H1 (cell line): ENCODE measurements around the gene PCGF3. TPM values are rescaled to one million over a fixed set of nuclear protein-coding genes. Genes with fewer than 3 reads are reported as not detected.
A peak's percentile ranks its signal among the peaks of the same experiment; 100 is the strongest.

Experiments used
- CTCF ChIA-PET: fragments of 300-600 bp; sonication (Branson Sonifier 250); formaldehyde crosslinking; loops from one replicate; lab custom pipeline; 2021; ENCODE audit not compliant: partially characterized antibody; lab: Charles Lee
- POLR2A ChIA-PET: fragments of 300-600 bp; sonication (Branson Sonifier 250); formaldehyde crosslinking; loops from one replicate; lab custom pipeline; 2021; ENCODE audit warnings: inconsistent platforms; ENCODE audit not compliant: partially characterized antibody; lab: Charles Lee
- DNase-seq, 2 experiments: peaks; one replicate each; pipeline versions ENCODE4 v3.0.0 to v3.0.0-alpha.2; 2010 to 2022; ENCODE audit warnings: low spot score in 2 of 2, low read depth in 1 of 2, mixed read lengths in 1 of 2
- FAIRE-seq: peaks from 2 replicates; lab custom pipeline; 2011; peaks lifted over from hg19 to GRCh38; lab: Jason Lieb, UNC
- H2AFZ ChIP-seq: 2 replicates; pipeline ENCODE4 v1.8.1; 2012; ENCODE audit warnings: low read length, inconsistent platforms
- H2AK5ac ChIP-seq: 2 replicates; pipeline ENCODE4 v1.6.1; 2013; ENCODE audit warnings: low read depth, low read length
- H2BK120ac ChIP-seq: replicated peaks from 2 replicates; pipeline ENCODE3; 2013; ENCODE audit warnings: low read depth, low read length, inconsistent platforms
- H2BK12ac ChIP-seq: 2 replicates; pipeline ENCODE4 v1.6.1; 2013; ENCODE audit warnings: low read depth, low read length
- H2BK15ac ChIP-seq: 2 replicates; pipeline ENCODE4 v1.6.1; 2013; ENCODE audit warnings: low read length
- H2BK20ac ChIP-seq: 2 replicates; pipeline ENCODE4 v1.6.1; 2013; ENCODE audit warnings: low read length
- H2BK5ac ChIP-seq: 2 replicates; pipeline ENCODE4 v1.6.1; 2013; ENCODE audit warnings: low read depth, low read length
- H3K14ac ChIP-seq: 2 replicates; pipeline ENCODE4 v1.6.1; 2013; ENCODE audit warnings: inconsistent platforms; ENCODE audit not compliant: insufficient read length
- H3K18ac ChIP-seq: 2 replicates; pipeline ENCODE4 v1.6.1; 2013; ENCODE audit warnings: low read length; ENCODE audit errors: extremely low read depth
- H3K23ac ChIP-seq: 2 replicates; pipeline ENCODE4 v1.6.1; 2013; ENCODE audit warnings: inconsistent platforms; ENCODE audit not compliant: insufficient read length
- H3K23me2 ChIP-seq: 2 replicates; pipeline ENCODE4 v1.6.1; 2013; ENCODE audit warnings: low read depth, low read length
- H3K27ac ChIP-seq: 2 replicates; pipeline ENCODE4 v1.6.1; 2011; ENCODE audit warnings: low read depth, low read length, inconsistent platforms
- H3K27me3 ChIP-seq, 4 experiments: replicated peaks in 1 of 4; 1 replicate in 1 of 4; 2 replicates in 3 of 4; pipeline versions ENCODE4 v1.6.1 to v1.8.1; 2011 to 2013; ENCODE audit warnings: low read length in 3 of 4, mild to moderate bottlenecking in 3 of 4, inconsistent platforms in 2 of 4, mixed read lengths in 2 of 4, moderate library complexity in 1 of 4; ENCODE audit not compliant: control insufficient read depth in 3 of 4, insufficient read depth in 3 of 4; ENCODE audit errors: extremely low read depth in 1 of 4
- H3K36me3 ChIP-seq, 4 experiments: 2 replicates each; pipeline versions ENCODE4 v1.6.1 to v1.8.1; 2011 to 2013; ENCODE audit warnings: mild to moderate bottlenecking in 4 of 4, low read length in 3 of 4, moderate library complexity in 2 of 4, control low read depth in 1 of 4, inconsistent platforms in 1 of 4; ENCODE audit not compliant: insufficient read depth in 4 of 4, control insufficient read depth in 2 of 4
- H3K4ac ChIP-seq: replicated peaks from 2 replicates; pipeline ENCODE3; 2013; ENCODE audit warnings: low read length, low read depth, mixed read lengths, inconsistent platforms; ENCODE audit not compliant: insufficient read length
- H3K4me1 ChIP-seq, 4 experiments: replicated peaks in 1 of 4; 1 replicate in 1 of 4; 2 replicates in 3 of 4; pipeline versions ENCODE4 v1.6.1 to v1.8.1; 2011 to 2013; ENCODE audit warnings: low read length in 3 of 4, inconsistent platforms in 2 of 4, mixed read lengths in 1 of 4; ENCODE audit not compliant: insufficient read depth in 4 of 4, control insufficient read depth in 3 of 4
- H3K4me2 ChIP-seq, 2 experiments: 2 replicates each; pipeline versions ENCODE4 v1.6.1 to v1.8.1; 2011 to 2013; ENCODE audit warnings: low read depth in 2 of 2, low read length in 2 of 2, control low read depth in 1 of 2, inconsistent platforms in 1 of 2, mild to moderate bottlenecking in 1 of 2; ENCODE audit not compliant: insufficient read depth in 1 of 2
- H3K4me3 ChIP-seq, 4 experiments: fragments of 200-600, 300-600 bp in 1 of 4; sonication (generic), shearing (Covaris generic), sonication (Bioruptor Twin) in 1 of 4; 2 replicates each; pipeline versions ENCODE4 v1.5.1 to v1.8.1; 2011 to 2016; ENCODE audit warnings: low read length in 4 of 4, low read depth in 3 of 4, control low read depth in 2 of 4, inconsistent platforms in 2 of 4, mild to moderate bottlenecking in 2 of 4, mixed read lengths in 1 of 4, moderate library complexity in 1 of 4; ENCODE audit not compliant: insufficient read depth in 2 of 4; ENCODE audit errors: extremely low read depth in 1 of 4
- H3K56ac ChIP-seq: replicated peaks from 2 replicates; pipeline ENCODE3; 2013; ENCODE audit warnings: low read depth, mild to moderate bottlenecking, mixed read lengths, low read length, inconsistent platforms; ENCODE audit not compliant: insufficient read length
- H3K79me1 ChIP-seq: 2 replicates; pipeline ENCODE4 v1.6.1; 2013; ENCODE audit warnings: low read depth, low read length, control low read depth
- H3K79me2 ChIP-seq, 2 experiments: 2 replicates each; pipeline versions ENCODE4 v1.6.1 to v1.8.1; 2012 to 2013; ENCODE audit warnings: low read length in 2 of 2, mild to moderate bottlenecking in 2 of 2, inconsistent platforms in 1 of 2; ENCODE audit not compliant: insufficient read depth in 2 of 2, control insufficient read depth in 1 of 2
- H3K9ac ChIP-seq, 4 experiments: replicated peaks in 1 of 4; 1 replicate in 1 of 4; 2 replicates in 3 of 4; pipeline versions ENCODE4 v1.6.1 to v1.8.1; 2011 to 2013; ENCODE audit warnings: low read depth in 3 of 4, low read length in 3 of 4, control low read depth in 2 of 4, mild to moderate bottlenecking in 2 of 4, moderate library complexity in 2 of 4, inconsistent platforms in 1 of 4; ENCODE audit errors: extremely low read depth in 1 of 4
- H3K9me3 ChIP-seq, 2 experiments: 2 replicates each; pipeline versions ENCODE4 v1.6.1 to v1.8.1; 2012 to 2013; ENCODE audit warnings: mild to moderate bottlenecking in 2 of 2, moderate library complexity in 2 of 2, control low read depth in 1 of 2, inconsistent platforms in 1 of 2, low read depth in 1 of 2, low read length in 1 of 2, mixed read lengths in 1 of 2; ENCODE audit not compliant: insufficient read depth in 2 of 2
- H4K20me1 ChIP-seq, 2 experiments: replicated peaks in 1 of 2; 2 replicates each; pipeline versions ENCODE3 to v1.8.1; 2011 to 2013; ENCODE audit warnings: inconsistent platforms in 2 of 2, low read length in 2 of 2, mild to moderate bottlenecking in 1 of 2; ENCODE audit not compliant: insufficient read depth in 2 of 2, control insufficient read depth in 1 of 2
- H4K5ac ChIP-seq: 2 replicates; pipeline ENCODE4 v1.6.1; 2013; ENCODE audit warnings: low read length, low read depth, mixed read lengths, inconsistent platforms; ENCODE audit not compliant: insufficient read length
- H4K8ac ChIP-seq: 2 replicates; pipeline ENCODE4 v1.8.0; 2013; ENCODE audit warnings: mild to moderate bottlenecking, moderate library complexity, low read length, inconsistent platforms; ENCODE audit not compliant: insufficient read depth; ENCODE audit errors: extremely low read depth
- H4K91ac ChIP-seq: replicated peaks from 2 replicates; pipeline ENCODE3; 2013; ENCODE audit warnings: low read length, mixed read lengths, inconsistent platforms; ENCODE audit not compliant: insufficient read length
- BRCA1 ChIP-seq: IDR thresholded peaks from 2 replicates; pipeline ENCODE4 v1.6.1; 2012; ENCODE audit warnings: low read depth, low read length, improper control_type of control experiment
- ZNF274 ChIP-seq: IDR thresholded peaks from 2 replicates; pipeline ENCODE4 v1.7.0; 2012; ENCODE audit warnings: low read length, borderline replicate concordance; ENCODE audit errors: extremely low read depth
- WGBS, 2 experiments: shearing (Covaris generic) in 1 of 2; methylation state at CpG; one replicate each; pipeline versions ENCODE4 v1.1.6 to v1.1.7; 2013 to 2015; ENCODE audit warnings: low lambda C conversion rate in 2 of 2, mixed read lengths in 2 of 2, inconsistent platforms in 1 of 2, low coverage in 1 of 2, missing lambda C conversion rate in 1 of 2; ENCODE audit not compliant: insufficient replicate concordance in 2 of 2, insufficient coverage in 1 of 2, insufficient read length in 1 of 2; ENCODE audit errors: extremely low coverage in 1 of 2, missing lambda C conversion rate in 1 of 2; 5-methylcytosine and 5-hydroxymethylcytosine counted together
- polyA plus RNA-seq, 7 experiments: library from polyadenylated mRNA; depleted of rRNA in 3 of 7; stranded (reverse) in 5 of 7; unstranded in 2 of 7; fragments of >200 nt in 5 of 7; fragments of 200-250 nt in 2 of 7; gene quantifications; 1 replicate in 5 of 7; 2 replicates in 1 of 7; 4 replicates in 1 of 7; pipeline versions ENCODE4 v1.2.1 to v1.2.3, GENCODE V29; 2011 to 2013; ENCODE audit warnings: missing spikeins in 2 of 7, mixed read lengths in 2 of 7
- total RNA-seq: library from RNA; stranded (reverse); fragmentation: NEBNext Ultra II Directional; extraction: Animal tissue kit (Norgen Biotek cat#: 25700); gene quantifications from 2 replicates; pipeline ENCODE4 v1.2.1, GENCODE V29; 2021

The PCGF3 gene
- total and polyA plus RNA-seq, 2 of the 8 experiments (the other 6 are each of a cell fraction or from before 2014, with no cell fraction given) = 52.7 to 52.9 TPM

DNA sequence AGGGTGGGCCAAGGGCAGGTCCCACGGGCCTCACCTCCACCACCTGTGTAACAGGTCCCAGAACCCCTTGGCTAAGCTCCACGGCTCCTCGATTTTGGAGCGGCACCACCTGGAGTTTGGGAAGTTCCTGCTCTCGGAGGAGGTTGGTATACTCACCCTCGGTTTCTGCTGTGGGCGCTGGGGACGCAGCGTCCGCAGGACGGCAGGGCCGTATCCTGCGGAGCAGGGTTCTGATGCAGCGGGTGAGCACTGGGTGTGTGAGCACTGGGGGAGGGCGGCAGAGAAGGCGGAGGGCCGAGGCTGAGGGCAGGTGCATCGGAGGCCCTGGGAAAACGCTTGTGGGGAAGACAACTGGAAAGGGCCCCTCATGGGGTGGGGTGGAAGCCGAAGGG, 42.6 kb upstream of the PCGF3 start:
- Histone ChIP-seq H3K23me2 (peaks cover 7% of the 10 kb centered on the region; the same call in 1 of the 2 replicates), H3K4me2 (peak overlapping the region; percentile 65 to 89), H4K5ac (no peak overlapping the region), H4K8ac (peak overlapping the region; percentile 68), H3K9me3 (no peaks in the 10 kb centered on the region), H4K91ac (no peak overlapping the region), H4K20me1 (peaks cover 0 to 17% of the 10 kb centered on the region in 2 experiments), H3K79me2 (no peaks in the 10 kb centered on the region), H3K18ac (peak overlapping the region; percentile 32; the same call in 1 of the 2 replicates), H3K9ac (no peak overlapping the region), H2BK12ac (no peak overlapping the region), H3K79me1 (no peaks in the 10 kb centered on the region), H3K27me3 (no peaks in the 10 kb centered on the region), H2AK5ac (no peak overlapping the region), H3K4me3 (peak overlapping the region; percentile 61 to 87 (median 74)), H3K27ac (no peak overlapping the region), H3K56ac (no peak overlapping the region), H2BK20ac (no peak overlapping the region), H2BK120ac (no peak overlapping the region)
- FAIRE-seq = no peak
- ChIA-PET CTCF (interaction anchor here (1.2 to 3.0 kb wide), 3 partner anchors 10 to 60 kb away, joined by 3 to 11 read pairs (median 4); partner anchors contain the start of genes ATP5ME and MYL5), POLR2A (interaction anchor here (0.9 to 5.0 kb wide), 4 partner anchors 9 to 37 kb away, joined by 3 to 53 read pairs (median 8); partner anchors contain the start of genes ATP5ME, MYL5 and PDE6B)
- 71% methylated on average over 11 of the region's 20 CpGs; no CpG with 5 or more reads in 1 of the 2 experiments for WGBS, 2 experiments
- no peak for DNase-seq
- TF ChIP-seq BRCA1 (no peak), ZNF274 (no peak)
- TF ChIP-seq, all 59 proteins: peak for 0
- H2BK15ac ChIP-seq = no peak overlapping the region
- 0 out of 2 replicates have a peak overlapping the region, but pooled peaks have one; percentile 40 for H2BK5ac ChIP-seq
- no peak overlapping the region for H3K4ac ChIP-seq
- H3K14ac ChIP-seq = no peak overlapping the region
- peak overlapping the region; percentile 77; the same call in 1 of the 2 replicates for H2AFZ ChIP-seq
- H3K23ac ChIP-seq = no peak overlapping the region
- no peaks in the 10 kb centered on the region; a peak in 1 of 7 replicates for H3K4me1 ChIP-seq
- no peaks in the 10 kb centered on the region; a peak in 1 of 8 replicates for H3K36me3 ChIP-seq
